Measurements from ENCODE around the gene KIF6.

KIF6 gene

GRCh38 chr6:39430871-39431523, 294.2 kb downstream of the KIF6 start:
- intact Hi-C loops (cut with DNase I): no loop called here
- DNase-seq: peak; percentile 68 to 96 (median 82)

GRCh38 chr6:39430446-39430845, 294.8 kb downstream of the KIF6 start:
- intact Hi-C loops (cut with DNase I): no loop called here
- DNase-seq: no peak

GRCh38 chr6:39428816-39429215, 296.4 kb downstream of the KIF6 start:
- DNase-seq: no peak
- intact Hi-C loops (cut with DNase I): no loop called here

GRCh38 chr6:39428152-39428551, 297.1 kb downstream of the KIF6 start:
- intact Hi-C loops (cut with DNase I): no loop called here
- no peak for DNase-seq

- intact Hi-C loops (cut with DNase I): no loop called here
- no peak for DNase-seq
Measured at GRCh38 chr6:39426073-39426456, 299.1 kb downstream of the KIF6 start.

GRCh38 chr6:39425346-39426072, 299.7 kb downstream of the KIF6 start:
- intact Hi-C loops (cut with DNase I): no loop called here
- DNase-seq: no peak

GRCh38 chr6:39424831-39425230, 300.4 kb downstream of the KIF6 start:
- intact Hi-C loops (cut with DNase I): no loop called here
- no peak for DNase-seq

- DNase-seq: no peak
- intact Hi-C loops (cut with DNase I): no loop called here
Measured at GRCh38 chr6:39422238-39422637, 303.0 kb downstream of the KIF6 start.

- intact Hi-C loops (cut with DNase I): no loop called here
- DNase-seq: no peak
Measured at GRCh38 chr6:39421383-39422225, 303.6 kb downstream of the KIF6 start.

GRCh38 chr6:39420300-39421265, 304.6 kb downstream of the KIF6 start:
- DNase-seq: peak in 1 of 10 donors; percentile 30
- intact Hi-C loops (cut with DNase I): no loop called here

GRCh38 chr6:39419607-39420006, 305.6 kb downstream of the KIF6 start:
- intact Hi-C loops (cut with DNase I): no loop called here

GRCh38 chr6:39417440-39417839, 307.8 kb downstream of the KIF6 start:
- DNase-seq: no peak
- intact Hi-C loops (cut with DNase I): no loop called here

More at GRCh38 chr6:39419607-39420006, 305.6 kb downstream of the KIF6 start:
- DNase-seq: peak in 1 of 10 donors; percentile 17

GRCh38 chr6:39416728-39417127, 308.5 kb downstream of the KIF6 start:
- no peak for DNase-seq
- intact Hi-C loops (cut with DNase I): no loop called here

GRCh38 chr6:39416026-39416425, 309.2 kb downstream of the KIF6 start:
- intact Hi-C loops (cut with DNase I): no loop called here
- DNase-seq: no peak

- intact Hi-C loops (cut with DNase I): no loop called here
Measured at GRCh38 chr6:39415482-39415881, 309.7 kb downstream of the KIF6 start.

GRCh38 chr6:39411465-39411864, 313.7 kb downstream of the KIF6 start:
- DNase-seq: peak in 1 of 10 donors; percentile 35
- intact Hi-C loops (cut with DNase I): no loop called here

More at GRCh38 chr6:39415482-39415881, 309.7 kb downstream of the KIF6 start:
- DNase-seq: no peak

GRCh38 chr6:39411001-39411400, 314.2 kb downstream of the KIF6 start:
- intact Hi-C loops (cut with DNase I): no loop called here
- DNase-seq: no peak

- intact Hi-C loops (cut with DNase I): no loop called here
- DNase-seq: no peak
Measured at GRCh38 chr6:39409889-39410288, 315.3 kb downstream of the KIF6 start.

GRCh38 chr6:39407446-39407993, 317.7 kb downstream of the KIF6 start:
- DNase-seq: no peak
- intact Hi-C loops (cut with DNase I): no loop called here

- intact Hi-C loops (cut with DNase I): no loop called here
- no peak for DNase-seq
Measured at GRCh38 chr6:39404312-39404711, 320.9 kb downstream of the KIF6 start.

Measured in posterior cingulate gyrus (tissue), 11 donors.